ENCODE results near the gene TSHZ2. TPM values are rescaled to one million over a fixed set of nuclear protein-coding genes. Genes with fewer than 3 reads are reported as not detected.

The TSHZ2 gene
- total RNA-seq, 2 donors from 2014 or later, result 34.6 to 50.0 TPM

DNA sequence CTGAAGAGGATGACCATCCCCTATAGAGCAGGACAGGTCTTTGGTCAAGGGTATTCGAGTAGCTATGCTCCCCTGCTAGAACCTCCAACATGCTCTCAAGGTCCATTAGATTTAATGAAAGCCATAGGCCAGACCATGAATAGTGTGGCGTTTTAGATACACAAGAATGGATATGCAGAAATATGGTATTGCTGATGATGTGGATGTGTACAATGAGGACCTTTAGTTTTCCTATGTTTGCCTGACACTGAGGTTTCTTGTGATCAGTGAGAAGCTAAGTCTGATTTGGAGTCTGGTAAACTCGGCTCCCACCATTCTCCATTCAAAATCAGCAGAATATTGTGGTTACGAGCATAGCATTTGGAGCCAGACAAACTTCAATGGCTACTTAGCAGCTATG lies 125.6 kb downstream of the TSHZ2 start:
- intact Hi-C loops (cut with DNase I), result no loop called here
- no peak for DNase-seq (ENCODE audit: low spot score)

DNA sequence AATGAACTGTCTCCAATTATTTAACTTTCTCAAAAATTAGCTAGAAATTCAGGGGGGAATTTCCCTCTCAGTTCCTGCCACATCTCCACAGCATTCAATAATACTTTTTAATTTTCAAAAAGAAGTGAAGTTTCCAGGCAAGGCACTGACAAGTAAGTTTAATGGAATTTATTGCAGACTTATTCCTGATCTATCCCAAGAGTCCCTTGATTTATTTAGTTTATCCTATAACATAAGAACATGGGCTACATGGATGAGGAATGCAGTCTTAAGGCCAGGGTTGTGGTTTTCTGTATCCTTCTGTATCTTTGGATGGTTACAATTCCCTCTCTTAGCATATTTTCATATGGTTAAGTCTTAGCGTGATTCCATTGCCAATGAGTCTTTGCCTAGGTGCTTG lies 126.5 kb downstream of the TSHZ2 start:
- intact Hi-C loops (cut with DNase I), result no loop called here

DNA sequence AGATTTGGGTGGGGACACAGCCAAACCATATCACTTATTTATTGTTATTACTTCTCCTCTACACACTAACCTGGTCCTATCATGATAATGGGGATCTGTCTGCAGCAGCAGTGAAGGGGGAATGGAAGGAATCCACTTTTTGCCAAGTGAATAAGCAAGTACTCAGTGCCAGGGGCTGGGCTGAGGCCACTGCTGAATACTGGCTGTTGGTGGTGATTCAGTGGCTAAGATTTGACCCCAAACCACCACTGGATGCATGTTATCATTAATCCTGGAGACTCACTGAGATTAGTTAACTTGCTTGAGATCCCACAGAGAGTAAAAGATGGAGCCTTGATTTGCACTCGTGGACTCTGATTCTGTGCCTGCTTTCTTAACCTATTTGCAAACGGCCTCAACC lies 127.7 kb downstream of the TSHZ2 start:
- no peak for DNase-seq (ENCODE audit: low spot score)
- intact Hi-C loops (cut with DNase I), result no loop called here

More for the DNA sequence above, 126.5 kb downstream of the TSHZ2 start:
- no peak for DNase-seq (ENCODE audit: low spot score)

DNA sequence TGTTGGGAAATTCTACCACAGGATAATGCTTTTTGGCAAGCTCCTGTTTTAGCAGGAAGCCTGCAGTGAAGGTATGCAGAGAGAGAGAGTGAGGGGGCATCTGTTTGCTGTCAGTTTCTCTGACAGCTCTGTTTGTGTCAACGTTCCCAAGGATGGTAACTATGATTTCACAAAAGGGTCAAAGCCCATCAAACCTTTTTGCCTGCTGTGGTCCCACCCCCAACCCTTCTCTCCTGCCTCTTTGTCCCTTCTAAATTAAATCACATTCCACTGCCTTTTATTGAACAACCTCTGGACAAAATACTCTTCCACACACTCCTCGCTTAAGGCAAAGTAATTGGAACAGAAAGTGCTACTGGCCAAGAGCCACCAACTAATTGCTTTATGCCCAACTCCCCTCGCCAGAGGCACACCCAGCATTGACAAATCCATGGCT lies 128.3 kb downstream of the TSHZ2 start:
- no peak for DNase-seq (ENCODE audit: low spot score)

DNA sequence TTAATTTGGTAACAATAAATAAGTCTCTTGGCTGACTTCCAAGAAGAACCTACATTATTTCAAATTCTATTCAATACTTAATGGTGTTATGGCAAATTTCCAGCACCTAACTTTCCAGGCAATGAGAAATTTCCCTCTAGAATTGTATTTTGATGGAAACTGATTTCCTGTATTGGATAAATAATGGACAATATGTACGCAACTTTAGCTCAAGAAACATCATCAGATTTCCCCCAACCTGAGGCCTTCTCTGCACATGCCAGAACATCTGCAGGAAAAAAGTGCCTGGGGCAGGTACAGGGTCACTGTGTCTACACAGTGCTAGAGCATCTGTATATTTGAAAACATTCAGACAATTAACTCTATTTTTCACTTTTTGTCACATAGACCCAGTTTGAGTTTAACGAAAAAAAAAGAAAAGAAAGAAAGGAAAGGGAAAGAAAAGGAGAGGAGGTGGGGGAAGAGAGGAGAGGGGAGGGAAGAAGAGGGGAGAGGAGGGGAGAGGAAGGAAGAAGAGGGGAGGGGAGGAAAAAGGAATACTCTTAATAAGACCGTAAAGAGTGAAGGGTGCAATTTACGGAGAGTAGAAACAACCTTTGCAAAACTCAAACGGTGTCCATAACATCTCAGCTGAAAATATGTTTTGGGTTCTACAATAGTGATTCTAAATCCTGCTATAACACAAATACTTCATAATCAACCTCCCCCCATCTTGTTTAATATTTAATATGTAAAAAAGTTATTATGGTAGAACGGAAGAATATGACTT lies 130.0 kb downstream of the TSHZ2 start:
- intact Hi-C loops (cut with DNase I), result no loop called here
- DNase-seq (ENCODE audit: low spot score), result no peak

More for the DNA sequence above, 128.3 kb downstream of the TSHZ2 start:
- intact Hi-C loops (cut with DNase I), result no loop called here

DNA sequence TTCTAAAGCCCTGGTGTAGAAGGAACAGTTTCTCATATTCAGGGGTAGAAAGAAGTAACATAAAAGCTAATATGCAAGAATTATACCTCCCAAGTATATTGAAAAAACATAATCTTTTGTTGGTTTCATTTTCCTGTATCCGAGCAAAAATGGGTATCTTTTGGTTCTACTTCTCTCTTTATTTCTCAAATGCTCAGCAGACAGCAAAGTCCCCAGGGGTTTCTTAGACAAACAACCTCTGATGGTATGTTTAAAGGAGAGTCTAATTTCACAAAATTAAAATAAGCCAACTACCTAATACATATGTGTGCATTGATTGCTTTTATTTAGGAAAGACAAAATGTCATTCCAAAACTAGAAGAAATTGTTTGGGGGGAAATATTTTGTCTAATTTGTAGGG lies 131.0 kb downstream of the TSHZ2 start:
- intact Hi-C loops (cut with DNase I), result no loop called here
- DNase-seq (ENCODE audit: low spot score), result no peak

DNA sequence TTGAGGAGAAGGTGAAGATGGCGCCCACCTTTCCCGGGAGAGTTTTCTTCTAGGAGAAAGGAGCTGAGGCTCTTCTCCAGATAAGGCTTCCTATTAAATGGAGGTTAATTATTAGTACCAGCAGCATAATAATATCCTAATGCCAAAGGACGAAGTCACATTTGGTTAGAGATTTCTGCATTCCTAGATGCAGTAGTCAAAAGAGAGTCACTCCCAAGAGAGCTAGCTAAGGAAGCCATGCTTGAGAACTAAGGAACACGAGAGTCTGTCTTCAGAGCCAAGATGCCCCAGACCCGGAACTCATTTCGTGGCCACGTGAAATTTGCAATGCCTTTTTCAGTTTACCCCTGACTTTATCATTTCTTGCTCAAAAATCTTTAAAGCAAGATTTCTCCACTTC lies 132.7 kb downstream of the TSHZ2 start:
- DNase-seq (ENCODE audit: low spot score), result no peak
- intact Hi-C loops (cut with DNase I), result no loop called here

DNA sequence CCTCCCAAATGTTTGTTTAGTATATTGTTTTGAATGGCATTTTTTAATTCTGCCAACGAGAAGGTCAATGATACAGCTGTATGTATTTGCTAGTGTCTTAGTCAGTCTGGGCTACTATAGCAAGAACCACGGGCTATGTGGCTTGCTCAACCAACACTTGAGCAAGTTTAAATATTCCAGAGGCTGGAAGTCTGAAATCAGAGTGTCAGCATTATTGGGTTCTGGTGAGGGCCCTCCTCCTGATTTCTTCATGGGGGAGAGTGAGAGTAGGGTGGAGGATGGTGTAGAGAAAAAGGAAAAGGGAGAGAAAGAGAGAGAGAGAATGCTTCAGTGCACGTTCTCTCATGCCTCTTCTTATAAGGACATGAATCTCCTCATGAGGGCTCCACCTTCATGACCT lies 144.6 kb downstream of the TSHZ2 start:
- no peak for DNase-seq (ENCODE audit: low spot score)
- intact Hi-C loops (cut with DNase I), result no loop called here

DNA sequence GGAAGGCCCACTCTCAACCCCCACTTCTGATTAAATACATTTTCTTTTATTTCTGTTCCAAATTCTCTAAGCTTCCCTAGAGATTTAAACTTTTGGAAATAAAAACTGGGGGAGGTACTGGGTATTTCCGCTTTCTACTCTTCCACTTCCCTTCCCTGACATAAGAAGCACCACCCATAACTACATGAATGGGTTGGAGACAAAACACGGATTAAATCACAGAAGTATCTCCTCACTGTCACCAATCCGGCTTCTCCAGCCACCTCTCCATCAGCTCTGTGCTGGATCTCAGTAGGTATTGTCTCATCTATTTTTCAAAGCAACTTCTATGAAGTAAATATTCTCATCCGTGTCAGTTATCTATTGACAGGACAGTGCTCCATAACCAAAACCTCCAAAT lies 150.7 kb downstream of the TSHZ2 start:
- intact Hi-C loops (cut with DNase I), result no loop called here
- no peak for DNase-seq (ENCODE audit: low spot score)

DNA sequence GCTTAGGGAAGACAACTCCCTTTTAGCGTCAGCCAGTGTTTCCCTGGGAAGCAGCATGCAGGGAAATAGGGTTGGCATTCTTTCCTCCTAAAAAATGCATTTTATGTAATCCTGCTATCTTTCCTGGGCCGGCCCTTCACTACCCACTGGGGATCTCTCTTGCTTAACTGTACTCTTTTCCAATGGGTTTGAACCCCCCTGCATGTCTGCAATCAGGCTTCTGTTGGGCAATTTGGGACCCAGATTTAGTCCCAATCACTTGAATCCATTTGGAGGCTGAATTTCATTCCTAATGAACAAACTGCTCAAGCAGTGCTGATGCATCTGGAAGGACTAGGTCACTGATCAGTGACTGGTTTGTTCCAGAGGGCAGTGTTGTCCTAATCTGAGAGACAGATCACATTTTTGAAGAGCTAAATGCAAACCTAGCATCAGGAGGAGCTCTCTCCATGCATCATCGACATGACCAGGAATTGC lies 152.0 kb downstream of the TSHZ2 start:
- DNase-seq (ENCODE audit: low spot score), result no peak
- intact Hi-C loops (cut with DNase I), result no loop called here

DNA sequence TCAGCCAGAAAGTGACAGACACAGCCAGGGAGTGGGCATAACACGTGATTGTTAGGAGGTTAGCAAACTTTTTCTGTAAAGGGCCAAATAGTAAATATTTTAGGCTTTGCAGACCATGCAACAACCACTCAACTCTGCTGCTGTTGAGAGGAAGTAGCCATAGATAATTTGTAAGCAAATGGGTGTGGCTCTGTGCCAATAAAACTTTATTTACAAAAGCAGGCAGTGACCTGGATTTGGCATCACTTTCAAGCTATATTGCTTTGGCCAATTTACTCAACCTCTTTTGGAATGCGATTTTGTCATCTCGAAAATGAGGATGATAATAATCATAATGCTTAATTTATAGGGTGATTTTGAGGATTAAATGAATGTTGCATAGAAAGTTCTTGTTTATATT lies 152.6 kb downstream of the TSHZ2 start:
- DNase-seq (ENCODE audit: low spot score), result no peak
- intact Hi-C loops (cut with DNase I), result no loop called here

DNA sequence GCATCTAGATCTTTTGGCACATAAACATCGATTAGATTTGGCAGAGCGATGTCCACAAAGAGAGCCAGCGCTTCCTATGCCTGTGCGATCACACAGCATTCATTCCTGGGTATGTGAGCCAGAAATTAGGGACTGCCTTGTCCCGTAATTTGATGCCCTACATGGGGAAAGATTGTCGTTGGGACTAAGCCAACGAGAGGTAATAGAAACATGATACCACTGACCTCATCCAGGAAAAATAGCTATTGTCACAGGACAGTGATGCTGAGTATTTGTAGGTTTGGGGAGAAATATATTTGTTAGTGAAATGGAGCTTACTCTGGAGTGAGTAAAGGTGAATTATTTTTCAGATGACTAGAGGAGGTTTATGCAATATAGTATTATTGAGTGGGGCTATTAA lies 154.0 kb downstream of the TSHZ2 start:
- no peak for DNase-seq (ENCODE audit: low spot score)
- intact Hi-C loops (cut with DNase I), result no loop called here

DNA sequence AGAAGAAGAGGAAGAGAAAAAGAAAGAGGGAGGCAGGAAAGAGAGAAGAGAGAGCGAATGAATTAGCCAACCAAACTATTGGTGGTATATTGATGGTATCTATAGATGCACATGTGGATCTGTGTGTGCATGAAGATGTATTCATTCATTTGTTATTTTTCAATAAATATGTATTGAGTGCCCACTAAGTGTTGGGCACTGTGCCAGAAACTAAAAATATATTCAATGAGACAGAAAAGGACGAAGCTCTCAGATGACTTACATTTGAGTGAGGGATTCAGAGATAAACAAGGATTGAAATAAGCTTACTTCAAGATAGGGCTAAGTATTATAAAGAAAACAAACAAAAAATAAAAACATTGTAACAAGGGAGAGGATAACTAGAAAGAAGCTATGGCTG lies 154.9 kb downstream of the TSHZ2 start:
- no peak for DNase-seq (ENCODE audit: low spot score)
- intact Hi-C loops (cut with DNase I), result no loop called here

DNA sequence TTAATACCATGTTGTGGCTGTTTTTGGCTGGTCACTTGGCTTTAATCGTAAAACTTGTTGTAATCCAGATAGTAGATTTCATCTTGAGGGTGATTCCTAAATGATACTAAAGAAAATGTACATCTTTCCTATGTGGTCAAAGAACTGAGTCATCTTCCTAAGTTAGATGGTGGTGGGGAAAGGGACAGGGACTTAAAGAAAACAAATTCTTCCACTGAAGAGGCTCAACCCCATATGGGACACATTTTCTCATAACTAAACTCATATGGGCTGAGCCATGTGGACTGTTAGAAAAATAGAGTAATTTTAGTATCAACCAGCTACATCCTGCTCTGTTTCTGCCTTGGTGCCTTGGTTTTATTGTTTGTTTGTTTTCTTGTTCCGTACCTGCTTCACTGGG lies 155.8 kb downstream of the TSHZ2 start:
- DNase-seq (ENCODE audit: low spot score), result no peak
- intact Hi-C loops (cut with DNase I), result no loop called here

DNA sequence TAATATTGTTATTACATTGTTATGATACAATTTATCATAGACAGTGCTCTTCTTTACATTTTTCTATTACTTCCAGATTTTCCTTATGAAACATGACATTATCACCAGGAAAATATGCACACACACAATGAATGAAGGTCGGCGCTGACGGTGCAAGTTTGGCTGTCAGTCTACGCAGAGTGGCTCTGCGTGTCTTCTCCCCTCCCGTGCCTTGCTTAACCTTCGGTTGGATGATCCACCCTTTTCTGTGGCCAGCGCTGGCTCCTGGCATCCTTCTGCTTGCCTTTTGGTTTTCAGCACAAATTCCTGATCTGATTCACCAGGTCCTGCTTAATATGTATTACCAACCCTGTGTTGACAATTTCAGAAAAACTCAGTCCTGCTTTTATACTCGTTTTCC lies 157.4 kb downstream of the TSHZ2 start:
- intact Hi-C loops (cut with DNase I), result no loop called here
- no peak for DNase-seq (ENCODE audit: low spot score)

DNA sequence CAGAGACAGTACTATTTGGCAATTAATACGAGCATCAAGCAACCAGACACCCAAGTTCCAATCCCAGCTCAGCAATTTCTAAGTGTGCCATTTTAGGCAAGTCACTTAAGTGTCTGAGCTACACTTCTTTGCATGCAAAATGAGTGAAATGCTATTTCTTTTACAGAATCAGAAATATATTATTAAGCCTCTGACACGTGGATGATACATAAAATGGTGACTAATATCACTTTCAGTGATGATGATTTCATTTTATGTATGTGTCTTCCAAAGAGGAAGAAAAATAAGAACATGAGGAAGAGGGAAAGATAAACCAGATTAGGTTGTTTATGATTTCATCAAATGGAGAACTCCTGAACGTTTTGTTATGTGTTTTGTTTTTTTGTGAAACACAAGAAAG lies 158.6 kb downstream of the TSHZ2 start:
- intact Hi-C loops (cut with DNase I), result no loop called here
- no peak for DNase-seq (ENCODE audit: low spot score)

DNA sequence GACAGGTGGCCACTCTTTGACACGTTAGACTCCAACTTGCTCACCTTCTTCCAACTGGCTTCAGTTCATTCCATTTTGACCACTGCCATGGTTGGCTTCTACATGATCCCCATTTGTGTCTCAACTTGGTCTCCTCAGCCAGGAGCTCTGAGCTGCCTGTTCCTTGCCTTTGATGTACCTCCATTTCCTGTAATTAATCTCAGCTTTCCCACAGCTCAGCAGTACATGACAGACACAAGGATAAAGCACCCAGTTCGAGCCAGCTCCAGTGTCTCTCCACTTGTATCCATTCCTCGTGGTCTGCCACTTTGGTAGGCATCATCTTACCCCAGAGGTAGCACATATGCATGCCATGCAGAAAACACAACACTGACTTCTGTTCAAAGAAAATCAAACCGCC lies 161.0 kb downstream of the TSHZ2 start:
- intact Hi-C loops (cut with DNase I), result no loop called here
- DNase-seq (ENCODE audit: low spot score), result no peak

DNA sequence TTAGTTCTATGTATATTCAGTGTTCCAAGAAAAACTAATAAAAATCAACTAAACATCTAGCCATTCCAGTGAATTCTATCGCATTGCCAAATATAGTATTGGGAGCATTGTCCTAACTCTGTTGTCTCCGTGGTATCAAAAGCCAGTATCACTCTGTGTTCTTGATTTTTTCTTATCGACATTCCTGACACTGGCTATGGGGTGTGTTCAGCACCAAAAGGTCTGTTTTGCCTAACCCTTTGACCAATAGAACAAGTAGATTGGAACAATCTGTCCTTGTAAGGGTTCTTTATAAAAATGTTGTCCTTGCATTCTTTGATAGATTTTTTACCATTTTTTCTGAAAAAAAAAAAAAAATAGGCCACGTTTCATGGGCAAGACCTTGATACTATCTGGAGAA lies 161.5 kb downstream of the TSHZ2 start:
- no peak for DNase-seq (ENCODE audit: low spot score)
- intact Hi-C loops (cut with DNase I), result no loop called here

DNA sequence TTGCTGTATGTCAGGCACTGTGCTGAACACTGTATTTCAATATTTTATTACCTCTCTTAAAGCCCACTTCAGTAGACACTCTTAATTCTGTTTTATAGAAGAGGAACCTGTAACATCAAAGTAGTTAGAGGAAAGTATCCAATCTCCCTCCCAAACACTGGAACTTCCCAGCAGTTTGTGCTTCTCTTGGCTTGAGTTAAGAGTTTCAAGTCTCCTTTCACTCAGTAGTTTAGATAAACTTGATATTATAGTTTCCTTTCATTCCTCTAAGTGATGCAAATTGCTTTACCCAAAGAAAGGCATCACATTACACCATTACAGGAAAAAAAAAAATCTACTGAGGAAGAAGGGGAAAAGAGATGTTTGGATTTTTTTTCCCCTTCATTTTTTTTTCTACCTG lies 164.3 kb downstream of the TSHZ2 start:
- no peak for DNase-seq (ENCODE audit: low spot score)
- intact Hi-C loops (cut with DNase I), result no loop called here

DNA sequence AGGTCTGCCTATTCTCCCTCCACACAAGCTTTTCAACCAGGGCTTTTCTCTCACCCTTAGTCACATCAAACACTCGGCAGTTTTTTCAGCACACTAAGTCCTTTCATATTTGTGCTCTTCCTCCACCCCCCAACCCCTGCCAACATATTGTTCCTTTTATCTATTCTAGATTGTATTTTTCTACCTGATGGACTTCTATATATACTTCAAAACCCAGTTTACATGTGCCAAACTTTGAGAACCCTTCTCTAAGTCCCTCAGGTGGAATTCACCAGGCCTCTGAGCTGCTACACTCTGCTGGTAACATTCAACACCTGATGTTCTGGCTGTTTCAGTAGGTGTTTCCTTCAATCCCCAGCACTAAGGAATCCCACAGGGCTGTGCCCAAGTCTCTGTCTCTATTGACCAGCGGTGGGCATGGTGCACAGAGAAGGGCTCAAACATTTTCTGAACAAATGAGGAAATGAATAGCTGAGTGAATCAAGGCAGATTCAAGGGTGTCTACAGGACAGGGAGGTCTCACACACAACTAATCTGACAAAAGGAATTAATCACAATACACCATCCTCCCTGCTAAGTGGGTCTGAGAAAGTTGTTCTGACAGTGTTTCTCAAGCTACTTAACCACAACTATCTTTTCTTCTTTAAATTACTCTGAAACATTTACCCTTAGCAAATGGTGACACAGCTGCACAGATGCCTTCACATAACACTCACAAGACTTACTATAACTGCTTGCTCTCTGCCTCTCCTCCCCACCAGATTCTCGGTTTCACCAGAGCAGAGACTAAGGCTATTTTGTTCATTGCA lies 166.5 kb downstream of the TSHZ2 start:
- no peak for DNase-seq (ENCODE audit: low spot score)
- intact Hi-C loops (cut with DNase I), result no loop called here
